ACHN (cell line): ENCODE measurements around the gene TIE1.

Experiments
- DNase-seq: peaks from one replicate; pipeline ENCODE4 v3.0.0-alpha.2; 2015
- in situ Hi-C: cut with HindIII; loops from 2 replicates; pipeline ENCODE4 v1.10.0; 2017; ENCODE audit warnings: low sequenced_read_pairs, low pct_ligation_motif_present, low pct_unique_long_range_greater_than_20kb

Gene TIE1

DNA sequence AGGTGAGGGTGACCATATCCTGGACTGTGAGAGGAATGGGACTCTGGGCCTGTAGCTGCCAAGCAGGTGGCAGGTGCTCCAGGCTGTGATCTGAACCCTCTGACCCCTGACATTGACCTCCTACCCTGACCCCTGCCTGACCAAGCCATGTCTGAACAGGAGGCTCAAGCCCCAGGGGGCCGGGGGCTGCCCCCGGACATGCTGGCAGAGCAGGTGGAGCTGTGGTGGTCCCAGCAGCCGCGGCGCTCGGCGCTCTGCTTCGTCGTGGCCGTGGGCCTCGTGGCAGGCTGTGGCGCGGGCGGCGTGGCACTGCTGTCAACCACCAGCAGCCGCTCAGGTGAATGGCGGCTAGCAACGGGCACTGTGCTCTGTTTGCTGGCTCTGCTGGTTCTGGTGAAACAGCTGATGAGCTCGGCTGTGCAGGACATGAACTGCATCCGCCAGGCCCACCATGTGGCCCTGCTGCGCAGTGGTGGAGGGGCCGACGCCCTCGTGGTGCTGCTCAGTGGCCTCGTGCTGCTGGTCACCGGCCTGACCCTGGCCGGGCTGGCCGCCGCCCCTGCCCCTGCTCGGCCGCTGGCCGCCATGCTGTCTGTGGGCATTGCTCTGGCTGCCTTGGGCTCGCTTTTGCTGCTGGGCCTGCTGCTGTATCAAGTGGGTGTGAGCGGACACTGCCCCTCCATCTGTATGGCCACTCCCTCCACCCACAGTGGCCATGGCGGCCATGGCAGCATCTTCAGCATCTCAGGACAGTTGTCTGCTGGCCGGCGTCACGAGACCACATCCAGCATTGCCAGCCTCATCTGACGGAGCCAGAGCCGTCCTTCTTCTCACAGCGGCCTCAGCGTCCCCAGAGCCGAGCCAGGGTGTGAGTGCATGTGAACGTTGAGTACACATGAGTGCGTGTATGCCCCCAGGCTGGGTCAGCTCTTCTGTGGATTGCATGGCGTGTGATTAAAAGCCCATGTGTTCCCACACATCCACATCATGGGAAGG is 27.9 kb upstream of the TIE1 start:
- in situ Hi-C loops = no loop called here

DNA sequence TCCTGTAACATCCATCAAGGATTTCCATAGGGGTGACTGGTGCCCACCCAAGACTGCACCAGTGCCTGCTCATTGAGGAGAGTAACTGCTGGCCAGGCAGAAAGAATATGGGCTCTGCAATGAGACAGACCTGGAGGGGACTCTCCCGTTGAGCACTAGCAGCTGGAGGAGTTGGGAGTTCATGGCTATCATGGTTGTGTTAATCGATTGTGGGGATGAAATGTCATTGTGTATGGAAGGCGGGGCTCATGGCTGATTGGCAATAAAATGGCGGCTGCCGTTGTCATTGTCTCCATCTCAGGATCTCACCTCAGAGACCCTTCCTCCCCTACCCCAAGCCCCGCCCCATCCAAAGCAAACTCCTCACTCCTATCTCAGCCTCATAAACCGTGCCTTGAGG is 27.1 kb upstream of the TIE1 start:
- no peak for DNase-seq

More for the DNA sequence above, 27.9 kb upstream of the TIE1 start:
- no peak for DNase-seq

DNA sequence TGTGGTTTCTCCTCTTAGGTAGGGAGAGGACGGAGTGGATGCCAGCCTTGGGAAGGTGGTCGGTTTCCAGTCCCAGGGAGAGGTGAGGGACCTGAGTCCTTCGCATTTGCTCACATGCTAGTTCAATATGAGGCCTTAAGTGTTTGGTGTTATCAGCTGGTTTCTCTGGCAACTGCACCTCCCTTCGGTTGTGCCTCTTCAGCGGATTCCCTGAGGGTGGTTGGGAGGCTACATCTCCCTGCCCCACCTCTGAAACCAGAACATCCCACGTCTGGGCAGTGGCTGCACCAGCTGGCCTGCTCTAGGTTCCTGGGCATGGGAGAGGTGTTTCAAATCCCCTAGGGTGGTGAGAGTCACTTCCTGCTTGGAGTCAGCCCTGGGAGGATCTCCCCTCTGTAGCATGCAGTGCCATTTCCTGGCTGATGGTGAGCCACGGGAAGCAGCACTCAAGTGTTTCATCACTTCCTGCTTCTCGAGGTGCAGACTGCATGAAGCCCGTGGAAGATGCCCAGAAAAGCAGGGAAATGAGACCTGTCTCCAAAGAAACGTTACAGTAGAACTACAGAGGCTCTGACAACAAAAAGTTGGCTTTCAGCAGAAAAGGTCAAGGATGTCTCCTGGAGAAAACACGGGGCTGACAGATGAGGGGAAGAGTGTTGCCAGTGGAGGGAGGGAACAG is 26.5 kb upstream of the TIE1 start:
- DNase-seq = no peak
- in situ Hi-C loops = no loop called here

More for the DNA sequence above, 27.1 kb upstream of the TIE1 start:
- in situ Hi-C loops = no loop called here

DNA sequence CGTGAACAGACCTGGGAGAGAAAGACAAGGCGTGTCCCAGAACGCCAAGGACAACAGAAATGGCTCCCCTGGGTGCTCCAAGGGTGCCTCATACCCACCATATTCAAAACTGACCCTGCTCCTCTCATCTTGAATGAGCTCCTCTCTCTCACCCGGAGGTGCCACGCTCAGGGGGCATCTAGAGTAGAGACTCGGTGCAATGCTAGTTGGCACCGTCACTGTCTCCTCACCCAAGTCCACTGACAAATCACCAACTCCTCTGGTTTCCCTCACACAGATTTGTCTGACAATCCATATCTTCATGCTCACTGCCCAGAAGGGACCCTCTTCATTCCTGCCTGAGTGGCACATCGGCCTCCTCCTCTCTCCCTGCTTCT is 26.0 kb upstream of the TIE1 start:
- no peak for DNase-seq
- in situ Hi-C loops = no loop called here

DNA sequence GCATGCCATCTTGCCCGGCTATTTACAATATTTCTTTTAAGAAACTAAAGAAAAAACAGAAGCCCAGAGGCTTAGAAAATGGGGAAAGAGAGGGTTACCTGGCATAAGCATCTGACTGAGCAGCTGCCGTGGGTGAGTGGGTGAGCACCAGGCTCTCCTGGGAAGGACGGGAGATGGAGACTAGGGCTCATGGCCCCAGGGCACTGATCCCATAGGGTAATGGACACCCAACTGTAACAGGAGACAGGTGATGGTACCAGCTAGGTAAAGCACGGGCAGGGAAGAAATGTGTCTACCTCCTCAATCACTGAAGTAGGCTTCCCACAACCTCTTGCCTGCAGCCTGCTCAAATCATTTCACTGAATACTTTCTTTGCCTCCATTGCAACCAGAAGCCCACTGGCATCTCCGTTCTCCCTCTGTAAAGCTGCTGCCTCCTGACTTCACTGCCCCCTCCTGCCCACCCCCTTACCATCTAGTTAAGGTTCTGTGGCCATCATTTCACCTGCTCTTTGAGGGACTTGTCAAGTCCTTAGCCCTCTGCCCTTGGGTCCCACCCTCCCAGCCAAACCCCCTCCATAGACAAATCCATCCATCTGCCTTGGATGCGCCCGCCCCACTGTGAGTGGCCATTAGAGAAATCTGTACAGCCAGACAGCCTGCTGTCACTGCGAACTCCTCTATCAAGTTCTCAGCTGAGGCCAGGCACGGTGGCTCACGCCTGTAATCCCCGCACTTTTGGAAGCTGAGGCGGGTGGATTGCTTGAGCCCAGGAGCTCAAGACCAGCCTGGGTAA is 24.8 kb upstream of the TIE1 start:
- in situ Hi-C loops = no loop called here

DNA sequence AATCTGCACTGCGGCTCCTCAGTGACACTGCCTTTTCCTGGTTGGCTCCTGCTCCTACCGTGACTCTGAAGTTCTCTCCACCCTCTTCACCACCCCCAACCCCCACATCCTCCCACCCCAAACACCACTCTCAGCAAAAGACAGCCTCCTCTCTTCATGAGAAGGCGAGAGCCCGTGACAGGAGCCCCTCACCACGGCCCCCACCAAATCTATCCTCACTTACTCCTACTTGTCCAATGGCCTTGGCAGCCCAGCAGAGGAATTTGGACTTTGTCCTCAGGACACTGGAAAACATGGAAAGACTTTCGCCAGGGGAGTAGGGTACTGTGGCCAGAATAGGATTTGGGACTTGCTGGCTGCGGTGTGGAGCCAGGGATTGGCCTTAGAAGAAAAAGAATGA is 24.1 kb upstream of the TIE1 start:
- DNase-seq = no peak
- in situ Hi-C loops = no loop called here

More for the DNA sequence above, 24.8 kb upstream of the TIE1 start:
- no peak for DNase-seq

DNA sequence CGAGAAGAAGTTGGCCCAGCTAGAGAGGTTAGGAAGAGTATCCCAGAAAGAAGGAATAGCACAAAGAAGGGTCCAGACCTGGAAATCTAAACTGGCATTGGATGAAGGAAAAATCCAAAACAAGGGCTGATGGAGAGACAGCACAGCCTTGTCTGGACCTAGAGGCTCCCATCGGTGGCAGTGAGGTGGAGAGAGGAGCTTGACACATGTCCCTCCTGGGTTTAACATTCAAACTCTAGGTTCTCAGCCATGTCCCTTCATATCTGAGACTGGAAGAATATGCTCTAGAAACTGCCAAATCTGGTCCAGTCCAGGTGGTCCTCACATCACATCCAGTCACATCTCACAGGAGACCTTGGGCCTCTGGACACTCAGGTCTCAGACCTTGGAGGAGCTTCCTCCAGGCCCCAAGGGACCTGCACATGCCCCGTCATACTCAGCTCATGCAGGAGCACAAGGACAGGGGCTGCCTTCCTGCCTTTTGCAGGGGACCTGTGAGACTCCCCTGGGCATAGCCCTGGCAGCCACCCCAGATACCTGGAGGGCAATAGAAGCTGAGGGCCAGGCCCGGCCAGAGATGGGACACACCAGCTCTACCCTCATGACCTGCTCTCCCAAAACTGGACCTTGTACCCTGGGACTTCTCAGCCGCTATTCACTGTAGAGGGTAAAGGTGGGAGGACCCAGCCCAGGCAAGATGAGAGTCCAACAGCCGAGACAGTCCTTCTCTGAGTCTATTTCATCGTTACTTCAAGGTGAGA is 23.5 kb upstream of the TIE1 start:
- no peak for DNase-seq
- in situ Hi-C loops = no loop called here

DNA sequence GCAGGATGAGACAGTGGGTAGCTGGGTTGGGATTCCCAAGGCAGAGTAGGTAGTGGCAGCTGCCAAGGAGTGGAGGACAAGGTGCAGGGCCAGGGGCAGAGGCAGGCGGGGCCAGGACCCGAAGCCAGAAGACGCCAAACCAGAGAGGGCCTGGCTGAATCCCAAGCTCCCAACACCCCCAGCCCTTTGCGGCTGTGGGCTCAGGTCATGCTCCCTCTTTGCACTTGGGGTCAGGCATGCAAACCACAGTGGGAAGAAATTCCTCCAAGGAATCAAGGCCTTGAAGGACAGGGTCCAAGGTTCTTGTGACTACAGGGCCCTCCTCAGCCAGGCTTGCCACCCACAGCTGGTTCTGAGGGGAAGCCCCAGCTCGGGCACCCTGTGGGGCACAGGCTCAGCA is 21.6 kb upstream of the TIE1 start:
- in situ Hi-C loops = no loop called here

DNA sequence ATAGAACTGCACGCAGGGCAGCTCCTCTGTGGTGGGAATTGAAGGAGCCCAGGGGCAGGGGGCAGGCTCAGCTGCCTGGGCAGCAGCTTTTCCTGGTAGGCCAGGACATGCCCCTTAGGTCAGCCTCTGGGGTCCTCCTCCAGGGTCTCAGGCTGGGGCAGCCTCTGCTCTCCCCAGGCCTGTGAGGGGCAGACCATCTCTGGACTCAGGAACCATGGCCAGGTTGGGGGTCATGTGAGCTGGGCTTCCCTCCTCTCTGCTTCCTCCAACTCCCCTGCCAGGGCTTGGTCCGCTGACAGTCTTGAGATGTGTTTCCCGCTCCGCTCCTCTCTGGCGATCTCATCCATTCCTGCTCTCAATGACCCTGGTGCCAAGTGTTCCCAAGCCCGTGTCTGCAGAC is 21.1 kb upstream of the TIE1 start:
- in situ Hi-C loops = no loop called here
- DNase-seq = no peak

More for the DNA sequence above, 21.6 kb upstream of the TIE1 start:
- DNase-seq = no peak

DNA sequence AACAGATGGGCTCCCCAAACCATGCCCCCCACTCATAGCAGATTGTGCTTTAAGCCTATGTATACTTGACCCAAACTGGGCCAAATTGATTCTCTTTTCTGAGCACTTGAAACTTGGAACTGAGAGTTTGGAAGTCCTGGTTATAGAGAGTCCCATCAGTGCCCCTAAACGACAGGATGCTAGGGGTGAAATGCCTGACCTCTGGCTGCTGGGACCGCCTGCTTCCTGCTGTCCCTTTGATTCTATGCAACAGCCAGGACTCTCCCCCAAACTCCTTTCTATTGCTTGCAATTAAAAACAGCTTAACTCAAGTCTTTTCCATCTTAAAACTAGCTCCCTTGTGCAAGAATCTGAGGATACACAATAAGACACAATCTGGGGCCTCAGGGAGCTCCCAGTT is 20.1 kb upstream of the TIE1 start:
- DNase-seq = no peak
- in situ Hi-C loops = no loop called here

DNA sequence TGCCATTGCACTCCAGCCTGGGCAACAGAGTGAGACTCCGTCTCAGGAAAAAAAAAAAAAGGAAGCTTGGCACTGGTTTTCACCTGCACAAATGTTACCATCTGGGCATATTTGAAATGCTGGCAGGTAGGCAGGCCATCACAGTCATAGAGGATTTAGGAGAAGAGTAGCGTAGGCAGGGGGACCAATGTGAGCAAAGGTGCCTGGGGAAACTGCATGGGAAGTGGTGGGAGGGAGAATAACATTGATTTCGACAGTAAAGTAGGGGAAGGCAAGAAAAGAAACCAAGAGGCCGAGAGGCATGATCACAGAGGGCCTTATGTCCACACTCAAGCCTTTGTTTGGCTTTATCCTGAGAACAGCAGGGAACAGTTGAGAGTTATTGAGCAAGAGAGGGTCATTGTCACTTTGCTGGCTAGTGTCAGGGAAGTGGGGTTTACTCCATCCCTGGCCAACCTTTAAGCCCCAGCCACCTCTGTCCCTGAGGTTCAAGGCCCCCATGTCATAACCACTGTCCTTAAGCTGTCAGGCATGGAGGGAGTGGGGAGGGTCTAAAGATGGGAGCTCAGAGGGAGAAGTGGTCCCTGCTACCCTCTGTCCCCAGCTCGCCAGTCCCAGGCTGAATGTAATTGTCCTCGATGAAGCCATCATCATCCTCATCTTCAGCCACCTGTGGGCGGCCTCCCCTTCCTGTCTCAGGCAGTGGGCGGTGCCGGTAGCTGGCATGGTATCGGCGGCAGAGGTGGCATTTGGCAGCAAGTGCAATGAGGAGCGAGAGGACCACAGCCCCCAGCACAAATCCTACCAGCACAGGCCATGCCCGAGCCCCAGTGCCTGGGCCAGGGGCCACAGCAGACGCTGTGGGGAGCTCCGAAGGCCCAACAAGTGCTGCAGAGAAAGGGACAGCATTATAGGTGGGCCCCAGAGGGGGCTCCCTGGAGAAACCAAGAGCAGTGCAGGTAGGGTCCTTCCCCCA is 18.3 kb upstream of the TIE1 start:
- DNase-seq = no peak
- in situ Hi-C loops = no loop called here

DNA sequence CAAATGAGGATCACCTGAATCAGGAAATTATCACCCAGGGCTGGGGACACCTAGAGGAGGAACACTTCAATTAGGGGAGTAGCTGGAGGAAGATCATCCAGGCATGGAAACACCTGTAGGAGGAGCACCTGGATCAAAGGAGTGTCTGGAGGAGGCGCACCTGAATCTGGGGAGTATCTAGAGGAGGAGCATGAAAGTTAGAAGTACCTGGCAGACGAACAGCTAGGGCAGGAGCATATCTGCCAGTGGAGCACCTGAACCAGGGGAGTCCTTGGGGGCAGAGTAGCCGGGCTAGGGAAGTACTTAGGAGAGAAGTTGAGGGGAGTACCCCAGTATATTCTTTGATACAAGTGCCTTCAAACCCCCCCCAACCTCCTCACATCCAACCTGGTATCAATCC is 16.7 kb upstream of the TIE1 start:
- in situ Hi-C loops = no loop called here
- no peak for DNase-seq

DNA sequence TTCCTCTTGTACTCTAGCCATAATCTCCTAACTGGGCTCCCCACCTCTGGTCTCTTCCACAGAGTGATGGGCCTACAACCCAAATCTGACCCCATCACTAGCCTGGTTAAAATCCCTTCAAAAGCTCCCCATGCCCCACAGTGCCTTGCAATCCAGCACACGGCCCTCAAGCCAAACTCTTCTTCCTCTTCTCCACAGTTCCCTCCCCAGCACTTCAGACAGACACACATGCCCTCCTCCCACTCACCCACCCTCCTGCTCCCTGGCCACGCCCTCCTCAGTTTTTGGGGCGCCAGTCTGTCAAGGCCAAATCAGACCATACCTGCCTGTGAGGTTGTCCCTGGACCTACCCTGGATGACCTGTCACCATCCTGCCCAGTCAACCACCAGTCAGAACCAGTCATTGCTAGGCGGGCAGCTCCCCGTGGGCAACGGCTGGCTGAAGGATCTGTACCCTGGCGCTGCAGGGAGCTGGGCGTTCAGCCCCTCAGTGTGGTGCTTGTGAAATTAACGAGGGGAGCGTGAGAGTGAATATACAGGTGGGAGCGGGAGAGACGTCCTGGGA is 16.2 kb upstream of the TIE1 start:
- in situ Hi-C loops = no loop called here
- DNase-seq = no peak

DNA sequence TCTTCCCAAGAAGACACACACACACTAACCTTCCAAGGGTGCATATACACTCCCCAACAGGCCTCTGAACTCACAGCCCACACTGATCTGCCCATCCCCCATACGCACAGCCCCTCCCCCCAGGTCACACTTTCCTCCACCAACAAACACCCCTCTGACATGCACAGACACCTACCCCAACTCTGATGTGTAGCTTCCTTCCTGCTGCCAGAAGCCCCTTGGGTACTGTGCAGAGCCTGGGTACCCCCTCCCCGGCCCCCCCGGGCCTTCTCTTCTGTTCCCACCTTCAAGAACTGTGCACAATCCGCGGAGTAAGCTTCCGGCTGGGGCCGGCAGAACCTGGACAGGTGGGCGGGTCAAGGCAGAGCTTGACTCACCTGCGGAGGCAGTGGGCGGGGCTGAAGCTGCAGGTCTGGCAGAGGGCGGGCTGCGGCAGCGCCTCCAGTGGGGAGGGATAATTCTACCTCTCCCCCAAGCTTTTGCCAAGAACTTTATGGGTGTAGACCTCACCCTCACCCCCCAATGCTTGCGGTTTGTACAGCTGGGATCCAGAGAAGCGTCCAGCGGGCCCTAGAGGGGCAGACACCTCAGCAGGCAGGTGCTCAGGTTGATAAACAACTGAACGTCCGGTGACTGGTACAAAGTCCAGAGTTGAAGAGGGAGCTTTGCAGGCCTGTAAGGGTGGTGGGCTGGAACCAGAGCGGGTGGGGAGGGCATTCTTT is 15.4 kb upstream of the TIE1 start, which contains the start of gene C1orf210:
Gene C1orf210, minus strand, starts transcription at position 313 of the 722 bp plus-strand sequence. CDS start 2,311 bp downstream, outside the sequence.
- in situ Hi-C loops = no loop called here
- DNase-seq = no peak

DNA sequence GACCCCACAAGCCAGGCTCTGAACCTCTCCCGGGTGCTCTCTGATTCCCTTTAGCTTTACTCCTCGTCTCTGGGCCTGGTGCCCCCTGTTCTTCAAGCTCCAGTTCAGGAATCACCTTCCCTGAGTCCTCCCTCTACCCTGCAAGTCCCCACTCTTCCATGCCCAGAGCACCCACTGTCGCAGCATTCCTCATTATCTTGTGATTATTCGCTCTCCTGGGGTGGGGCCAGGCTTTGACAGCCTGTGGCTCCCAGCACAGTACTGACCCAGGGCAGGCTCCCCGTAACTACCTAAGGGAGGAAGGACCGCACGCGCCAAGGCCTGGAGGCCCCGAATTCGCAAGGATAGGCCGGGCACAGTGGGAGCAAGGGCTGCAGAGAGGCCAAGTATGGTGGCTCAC is 14.7 kb upstream of the TIE1 start:
- no peak for DNase-seq
- in situ Hi-C loops = no loop called here

DNA sequence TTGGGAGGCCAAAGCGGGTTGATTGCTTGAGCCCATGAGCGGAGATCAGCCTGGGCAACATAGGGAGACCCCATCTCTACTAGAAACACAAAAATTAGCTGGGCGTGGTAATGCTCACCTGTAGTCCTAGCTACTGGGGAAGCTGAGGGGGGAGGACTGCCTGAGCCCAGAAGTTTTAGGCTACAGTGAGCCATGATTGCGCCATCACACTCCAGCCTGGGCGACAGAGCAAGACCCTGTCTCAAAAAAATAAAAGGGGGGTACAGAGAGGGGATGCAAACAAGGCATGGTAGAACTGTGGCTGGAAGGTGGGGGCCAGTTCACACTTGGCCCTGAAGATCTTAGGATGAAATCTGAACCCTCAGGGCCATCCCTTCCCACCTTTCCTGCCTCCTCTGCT is 14.2 kb upstream of the TIE1 start:
- in situ Hi-C loops = no loop called here
- no peak for DNase-seq
